ENCODE results near the gene CHRNA4.

CHRNA4 gene

DNA sequence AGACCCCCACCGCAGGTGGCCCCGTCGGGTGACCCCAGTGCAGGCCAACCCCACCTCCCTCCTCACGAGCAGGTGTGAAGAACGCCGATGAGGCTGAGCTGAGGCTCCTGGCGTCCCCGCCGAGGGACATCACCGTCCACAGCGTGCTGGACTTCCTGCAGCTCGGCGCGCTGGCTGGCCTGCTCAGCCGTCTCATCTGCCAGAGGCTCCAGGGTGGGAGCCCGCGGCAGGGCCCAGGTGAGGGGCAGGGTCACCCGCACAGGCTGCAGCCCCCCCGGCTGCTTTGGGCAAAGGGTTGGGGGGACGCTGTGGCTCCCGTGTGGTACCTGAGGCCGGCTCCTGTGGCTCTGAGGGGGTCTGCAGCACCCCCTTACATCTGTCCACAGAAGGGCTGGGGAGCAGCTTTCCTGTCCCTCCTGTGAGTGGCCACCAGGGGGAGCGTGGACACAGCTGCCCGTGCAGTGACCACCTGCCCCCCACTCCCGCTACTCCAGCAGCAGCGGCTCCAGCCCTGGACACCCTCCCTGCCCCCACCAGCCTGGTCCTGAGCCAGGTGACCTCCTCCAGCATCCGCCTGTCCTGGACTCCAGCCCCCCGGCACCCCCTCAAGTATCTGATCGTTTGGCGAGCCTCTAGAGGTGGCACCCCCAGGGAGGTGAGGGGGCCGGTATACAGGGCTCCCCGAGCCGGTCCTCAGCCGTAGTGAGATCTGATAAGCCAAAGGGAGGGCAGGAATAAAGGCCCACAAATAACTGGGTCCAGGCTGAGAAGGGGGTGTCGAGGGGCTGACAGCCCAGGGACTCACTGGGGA, 51.7 kb downstream of the CHRNA4 start:
- H3K4me2 ChIP-seq (ENCODE audit: low read length), result no peak overlapping the region
- H4K20me1 ChIP-seq (ENCODE audit: control insufficient read depth, insufficient read depth, low read depth, low read length), result no peaks in the 10 kb centered on the region
- H3K9me3 ChIP-seq (ENCODE audit: control insufficient read depth, insufficient read depth, low read length), result peaks cover 5% of the 10 kb centered on the region; the same call in 1 of the 2 replicates
- H3K4me3 ChIP-seq (ENCODE audit: low read length), result no peak overlapping the region
- no peak for TF ChIP-seq EZH2phosphoT487 (IDR thresholded peaks at IDR 0.05; ENCODE audit: borderline replicate concordance, low read length)
- TF ChIP-seq, protein P1, sequence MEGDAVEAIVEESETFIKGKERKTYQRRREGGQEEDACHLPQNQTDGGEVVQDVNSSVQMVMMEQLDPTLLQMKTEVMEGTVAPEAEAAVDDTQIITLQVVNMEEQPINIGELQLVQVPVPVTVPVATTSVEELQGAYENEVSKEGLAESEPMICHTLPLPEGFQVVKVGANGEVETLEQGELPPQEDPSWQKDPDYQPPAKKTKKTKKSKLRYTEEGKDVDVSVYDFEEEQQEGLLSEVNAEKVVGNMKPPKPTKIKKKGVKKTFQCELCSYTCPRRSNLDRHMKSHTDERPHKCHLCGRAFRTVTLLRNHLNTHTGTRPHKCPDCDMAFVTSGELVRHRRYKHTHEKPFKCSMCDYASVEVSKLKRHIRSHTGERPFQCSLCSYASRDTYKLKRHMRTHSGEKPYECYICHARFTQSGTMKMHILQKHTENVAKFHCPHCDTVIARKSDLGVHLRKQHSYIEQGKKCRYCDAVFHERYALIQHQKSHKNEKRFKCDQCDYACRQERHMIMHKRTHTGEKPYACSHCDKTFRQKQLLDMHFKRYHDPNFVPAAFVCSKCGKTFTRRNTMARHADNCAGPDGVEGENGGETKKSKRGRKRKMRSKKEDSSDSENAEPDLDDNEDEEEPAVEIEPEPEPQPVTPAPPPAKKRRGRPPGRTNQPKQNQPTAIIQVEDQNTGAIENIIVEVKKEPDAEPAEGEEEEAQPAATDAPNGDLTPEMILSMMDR (IDR thresholded peaks at IDR 0.05; ENCODE audit: low read depth, low read length, poor library complexity, severe bottlenecking), result peak; percentile 68
- H3K79me2 ChIP-seq (ENCODE audit: control insufficient read depth, low read length), result no peaks in the 10 kb centered on the region
- H3K4me1 ChIP-seq (ENCODE audit: control insufficient read depth, low read length), result no peaks in the 10 kb centered on the region
- H3K36me3 ChIP-seq (ENCODE audit: control insufficient read depth, low read length), result no peaks in the 10 kb centered on the region
- H3K9me2 ChIP-seq (replicated peaks; ENCODE audit: control insufficient read depth, low read length), result no peaks in the 10 kb centered on the region
- no peaks in the 10 kb centered on the region for H3F3A ChIP-seq (ENCODE audit: control insufficient read depth, insufficient read depth)
- no peak overlapping the region for H3K27ac ChIP-seq (ENCODE audit: low read depth, low read length)
- H3K27me3 ChIP-seq (ENCODE audit: control insufficient read depth, low read length), result no peaks in the 10 kb centered on the region

DNA sequence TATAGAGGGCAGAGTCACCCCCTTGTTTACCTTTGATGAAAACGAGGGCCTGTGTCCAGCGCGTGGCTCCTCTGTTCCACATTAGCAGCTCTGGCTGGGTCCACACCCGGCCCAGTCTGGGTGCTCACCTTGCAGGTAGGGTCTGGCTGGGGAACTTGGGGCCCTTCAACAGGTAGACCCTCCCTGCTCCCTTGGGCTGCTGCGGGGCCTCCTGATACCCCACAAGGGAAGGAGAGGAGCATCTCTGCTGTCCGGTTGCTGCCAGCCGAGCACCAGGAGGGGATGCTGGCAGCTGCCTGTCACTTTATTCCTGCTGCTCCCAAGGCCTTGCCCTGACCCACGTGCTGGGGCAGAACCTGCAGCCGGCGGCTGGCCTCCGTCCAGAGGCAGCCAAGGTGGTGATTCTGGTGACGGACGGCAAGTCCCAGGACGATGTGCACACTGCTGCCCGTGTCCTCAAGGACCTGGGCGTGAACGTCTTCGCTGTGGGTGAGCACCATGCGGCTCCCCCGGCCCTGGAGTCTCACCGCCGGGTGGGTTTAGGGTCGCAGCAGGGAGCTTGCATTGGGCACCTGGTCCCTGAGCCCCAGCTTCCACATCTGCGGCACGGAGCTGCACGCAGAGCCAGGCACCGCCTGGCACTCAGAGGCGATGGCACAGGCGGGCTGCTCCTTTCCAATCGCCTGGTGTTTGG, 52.8 kb downstream of the CHRNA4 start:
- Histone ChIP-seq H3K36me3 (ENCODE audit: control insufficient read depth, low read length) (no peaks in the 10 kb centered on the region), H3K27ac (ENCODE audit: low read depth, low read length) (no peak overlapping the region), H3K4me3 (ENCODE audit: low read length) (no peak overlapping the region), H3K4me1 (ENCODE audit: control insufficient read depth, low read length) (no peaks in the 10 kb centered on the region), H3K27me3 (ENCODE audit: control insufficient read depth, low read length) (no peaks in the 10 kb centered on the region), H4K20me1 (ENCODE audit: control insufficient read depth, insufficient read depth, low read depth, low read length) (no peaks in the 10 kb centered on the region), H3K9me2 (replicated peaks; ENCODE audit: control insufficient read depth, low read length) (no peaks in the 10 kb centered on the region), H3K9me3 (ENCODE audit: control insufficient read depth, insufficient read depth, low read length) (peaks cover 7% of the 10 kb centered on the region; the same call in 1 of the 2 replicates), H3F3A (ENCODE audit: control insufficient read depth, insufficient read depth) (no peaks in the 10 kb centered on the region), H3K4me2 (ENCODE audit: low read length) (no peak overlapping the region), H3K79me2 (ENCODE audit: control insufficient read depth, low read length) (no peaks in the 10 kb centered on the region)
- TF ChIP-seq EZH2phosphoT487 (IDR thresholded peaks at IDR 0.05; ENCODE audit: borderline replicate concordance, low read length), result no peak
- TF ChIP-seq, protein P1 (IDR thresholded peaks at IDR 0.05; ENCODE audit: low read depth, low read length, poor library complexity, severe bottlenecking), result no peak

DNA sequence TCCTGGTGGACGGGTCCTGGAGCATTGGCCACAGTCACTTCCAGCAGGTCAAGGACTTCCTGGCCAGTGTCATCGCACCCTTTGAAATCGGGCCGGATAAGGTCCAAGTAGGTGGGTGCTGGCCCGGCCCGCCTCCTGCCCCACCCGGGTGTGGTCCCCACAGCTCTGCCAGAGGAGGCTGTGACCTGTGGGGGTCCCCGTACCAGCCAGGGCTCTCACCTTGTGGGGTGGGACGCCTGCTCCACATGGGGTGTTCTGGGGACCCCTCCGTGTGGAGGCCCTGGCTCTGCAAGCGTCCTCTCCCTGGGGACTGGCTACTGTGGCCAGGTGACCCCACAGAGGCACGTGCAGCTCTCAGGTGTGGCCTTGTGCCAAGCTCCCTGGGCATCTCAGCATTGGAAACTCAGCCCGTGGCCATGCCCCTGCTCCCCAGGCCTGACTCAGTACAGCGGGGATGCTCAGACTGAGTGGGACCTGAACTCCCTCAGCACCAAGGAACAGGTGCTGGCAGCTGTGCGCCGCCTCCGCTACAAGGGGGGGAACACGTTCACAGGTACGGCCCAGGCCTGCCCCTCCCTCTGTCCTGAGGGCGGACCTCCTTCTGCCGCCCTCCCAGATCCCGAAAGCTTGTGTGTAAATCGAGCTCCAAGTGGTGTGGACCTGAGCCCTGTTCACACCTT, 53.5 kb downstream of the CHRNA4 start:
- no peaks in the 10 kb centered on the region for H3K4me1 ChIP-seq (ENCODE audit: control insufficient read depth, low read length)
- H3K27me3 ChIP-seq (ENCODE audit: control insufficient read depth, low read length), result no peaks in the 10 kb centered on the region
- H3K4me3 ChIP-seq (ENCODE audit: low read length), result no peak overlapping the region
- no peak for TF ChIP-seq EZH2phosphoT487 (IDR thresholded peaks at IDR 0.05; ENCODE audit: borderline replicate concordance, low read length)
- TF ChIP-seq, protein P1 (IDR thresholded peaks at IDR 0.05; ENCODE audit: low read depth, low read length, poor library complexity, severe bottlenecking), result no peak
- H3K9me3 ChIP-seq (ENCODE audit: control insufficient read depth, insufficient read depth, low read length), result peaks cover 8% of the 10 kb centered on the region; the same call in 1 of the 2 replicates
- H3K4me2 ChIP-seq (ENCODE audit: low read length), result no peak overlapping the region
- no peaks in the 10 kb centered on the region for H3K9me2 ChIP-seq (replicated peaks; ENCODE audit: control insufficient read depth, low read length)
- no peaks in the 10 kb centered on the region for H4K20me1 ChIP-seq (ENCODE audit: control insufficient read depth, insufficient read depth, low read depth, low read length)
- H3K27ac ChIP-seq (ENCODE audit: low read depth, low read length), result no peak overlapping the region
- no peaks in the 10 kb centered on the region for H3K36me3 ChIP-seq (ENCODE audit: control insufficient read depth, low read length)
- no peaks in the 10 kb centered on the region for H3F3A ChIP-seq (ENCODE audit: control insufficient read depth, insufficient read depth)
- no peaks in the 10 kb centered on the region for H3K79me2 ChIP-seq (ENCODE audit: control insufficient read depth, low read length)

All from DOHH2 (cell line).